Measurements from ENCODE around the gene CREBBP.

CREBBP gene

DNA sequence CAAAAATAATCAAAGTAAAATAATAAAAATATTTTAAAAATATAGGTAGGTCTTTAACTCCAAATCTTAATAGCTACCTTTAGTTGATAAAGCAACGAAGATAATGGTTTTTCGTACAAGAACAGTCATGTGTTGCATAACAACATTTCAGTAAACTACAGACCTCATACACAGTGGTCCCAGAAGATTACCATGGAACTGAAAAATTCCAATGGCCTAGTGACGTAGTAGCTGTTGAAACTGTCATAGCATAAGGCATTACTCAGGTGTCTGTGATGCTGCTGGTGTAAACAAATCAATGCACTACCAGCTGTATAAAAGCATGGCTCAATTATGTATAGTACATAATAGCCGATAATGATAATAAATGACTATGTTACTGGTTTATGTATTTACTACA is 43.9 kb downstream of the CREBBP start:
- no peak for DNase-seq
- in situ Hi-C loops (cut with HindIII; ENCODE audit: low pct_ligation_motif_present, low pct_unique_long_range_greater_than_20kb, low sequenced_read_pairs): no loop called here

DNA sequence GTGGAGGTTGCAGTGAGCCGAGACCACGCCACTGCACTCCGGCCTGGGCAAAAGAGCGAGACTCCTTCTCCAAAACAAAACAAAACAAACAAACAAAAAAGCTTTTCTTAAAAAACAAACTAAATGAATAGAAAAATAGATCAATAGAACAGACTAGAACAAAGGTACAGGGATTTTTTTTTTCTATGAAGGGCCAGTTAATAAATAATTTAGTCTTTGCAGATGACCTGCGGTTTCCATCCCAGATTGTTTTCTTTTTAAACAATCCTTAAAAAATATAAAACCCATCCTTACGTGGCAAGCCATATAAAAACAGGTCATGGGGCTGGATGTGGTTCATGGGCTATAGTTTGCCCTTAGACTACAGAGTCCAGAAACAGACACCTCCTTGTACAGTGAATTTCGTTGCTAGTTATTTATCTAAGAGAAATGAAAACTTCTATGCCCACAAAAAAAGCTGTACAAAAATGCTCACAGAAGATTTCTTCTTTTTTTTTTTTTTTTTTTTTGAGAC is 45.4 kb downstream of the CREBBP start:
- in situ Hi-C loops (cut with HindIII; ENCODE audit: low pct_ligation_motif_present, low pct_unique_long_range_greater_than_20kb, low sequenced_read_pairs): no loop called here
- no peak for DNase-seq

DNA sequence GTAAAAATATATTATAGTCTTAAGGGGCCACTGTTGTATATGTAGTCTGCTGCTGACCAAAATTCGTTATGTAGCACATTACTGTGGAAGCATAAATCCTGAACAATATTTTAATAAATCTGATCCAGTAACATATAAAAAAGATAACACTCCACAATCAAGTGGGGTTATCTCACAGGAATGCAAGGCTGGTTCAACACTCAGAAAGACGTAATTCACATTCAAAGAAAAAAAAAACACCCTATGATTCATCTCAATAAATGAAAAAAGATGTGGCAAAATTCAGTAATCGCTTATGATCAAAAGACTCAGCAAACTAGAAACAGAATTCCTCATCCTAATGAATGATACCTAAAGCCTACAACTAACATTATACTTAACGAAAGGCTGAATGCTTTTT is 47.8 kb downstream of the CREBBP start:
- in situ Hi-C loops (cut with HindIII; ENCODE audit: low pct_ligation_motif_present, low pct_unique_long_range_greater_than_20kb, low sequenced_read_pairs): no loop called here
- DNase-seq: no peak

DNA sequence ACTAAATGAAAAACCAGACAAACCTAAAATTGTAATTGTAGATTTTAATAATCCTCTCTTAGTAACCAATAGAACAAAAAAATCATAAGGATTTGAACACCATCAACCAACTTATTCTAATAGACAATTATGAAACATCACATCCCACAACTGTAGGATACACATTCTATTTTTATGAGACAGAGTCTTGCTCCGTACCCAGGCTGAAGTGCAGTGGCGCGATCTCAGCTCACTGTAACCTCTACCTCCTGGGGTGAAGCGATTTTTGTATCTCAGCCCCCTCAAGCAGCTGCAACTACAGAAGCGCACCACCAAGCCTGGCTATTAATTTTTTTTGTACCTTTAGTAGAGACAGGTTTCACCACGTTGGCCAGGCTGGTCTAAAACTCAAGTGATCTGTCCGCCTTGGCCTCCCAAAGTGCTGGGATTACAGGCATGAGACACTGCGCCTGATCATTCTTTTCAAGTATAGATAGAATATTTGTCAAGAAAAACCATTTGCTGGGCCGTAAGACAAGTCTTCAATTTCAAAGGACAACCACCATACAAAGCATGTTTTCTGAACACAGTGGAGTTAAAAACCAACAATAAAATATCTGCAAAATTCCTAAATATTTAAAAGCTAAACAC is 49.8 kb downstream of the CREBBP start:
- in situ Hi-C loops (cut with HindIII; ENCODE audit: low pct_ligation_motif_present, low pct_unique_long_range_greater_than_20kb, low sequenced_read_pairs): no loop called here
- no peak for DNase-seq

DNA sequence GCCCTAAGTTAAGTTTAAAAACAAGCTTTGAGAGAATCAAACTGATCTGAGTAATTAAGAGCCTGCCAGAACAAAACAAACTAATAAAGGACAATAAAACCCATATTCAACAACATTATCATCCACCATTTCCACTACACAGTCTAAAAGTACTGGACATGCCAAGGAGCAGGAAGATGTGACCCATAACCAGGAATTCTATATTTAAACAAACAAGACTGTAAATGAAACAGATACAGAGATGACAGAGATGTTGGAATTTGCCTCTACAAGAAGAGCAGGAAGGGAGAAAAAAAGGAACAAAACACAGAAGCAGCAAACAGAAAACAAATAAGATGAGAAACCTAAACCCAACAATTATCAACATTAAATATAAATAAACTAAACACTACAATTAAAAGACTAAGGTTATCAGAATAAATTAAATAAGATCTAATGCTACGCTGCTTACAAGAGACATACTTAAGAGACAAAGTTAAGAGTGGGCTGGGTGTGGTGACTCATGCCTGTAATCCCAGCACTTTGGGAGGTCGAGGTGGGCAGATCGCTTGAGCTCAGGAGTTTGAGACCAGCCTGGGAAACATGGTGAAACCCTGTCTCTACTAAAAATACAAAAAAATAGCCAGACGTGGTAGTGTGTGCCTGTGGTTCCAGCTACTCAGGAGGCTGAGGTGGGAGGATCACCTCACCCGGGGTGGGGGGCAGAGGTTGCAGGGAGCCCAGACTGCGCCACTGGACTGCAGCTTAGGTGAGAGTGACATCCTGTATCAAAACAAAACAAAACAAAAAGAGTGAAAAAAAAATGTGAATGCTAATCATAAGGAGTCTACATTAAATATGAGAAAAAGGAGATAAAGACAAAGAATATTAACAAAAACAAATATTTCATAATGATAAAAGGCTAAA is 50.6 kb downstream of the CREBBP start:
- no peak for DNase-seq
- in situ Hi-C loops (cut with HindIII; ENCODE audit: low pct_ligation_motif_present, low pct_unique_long_range_greater_than_20kb, low sequenced_read_pairs): no loop called here

DNA sequence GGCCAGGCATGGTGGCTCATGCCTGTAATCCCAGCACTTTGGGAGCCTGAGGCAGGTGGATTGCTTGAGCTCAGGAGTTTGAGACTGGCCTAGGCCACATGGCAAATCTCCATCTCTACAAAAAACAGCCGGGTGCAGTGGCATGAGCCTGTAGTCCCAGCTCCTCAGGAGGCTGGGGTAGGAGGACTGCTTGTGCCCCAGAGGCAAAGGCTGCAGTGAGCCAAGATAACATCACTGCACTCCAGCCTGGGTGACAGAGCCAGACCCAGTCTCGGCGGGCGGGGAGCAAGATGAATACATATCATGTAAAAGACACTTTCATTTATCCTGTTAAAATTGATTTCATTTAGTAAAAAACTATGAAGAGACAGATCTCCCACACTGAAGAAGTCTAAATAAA is 54.6 kb downstream of the CREBBP start:
- DNase-seq: no peak
- in situ Hi-C loops (cut with HindIII; ENCODE audit: low pct_ligation_motif_present, low pct_unique_long_range_greater_than_20kb, low sequenced_read_pairs): no loop called here

DNA sequence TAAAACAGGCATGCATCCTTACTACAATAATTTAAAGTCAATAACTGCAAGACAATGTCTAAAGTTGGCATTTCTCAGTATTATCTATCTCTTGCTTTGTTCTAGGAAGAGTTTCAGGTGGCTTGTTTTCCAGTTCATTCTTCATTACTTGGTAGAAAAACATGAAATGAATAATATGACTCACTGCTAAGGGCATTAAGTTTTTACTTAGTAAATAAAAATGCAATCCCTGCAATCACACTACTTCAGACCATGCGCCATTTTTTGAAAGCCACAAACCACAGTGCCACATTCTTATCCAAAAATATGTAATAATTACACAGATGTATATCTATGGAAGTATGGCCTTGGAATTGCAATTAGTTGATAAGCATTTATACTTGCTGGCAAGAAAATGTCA is 55.4 kb downstream of the CREBBP start:
- in situ Hi-C loops (cut with HindIII; ENCODE audit: low pct_ligation_motif_present, low pct_unique_long_range_greater_than_20kb, low sequenced_read_pairs): no loop called here
- no peak for DNase-seq

DNA sequence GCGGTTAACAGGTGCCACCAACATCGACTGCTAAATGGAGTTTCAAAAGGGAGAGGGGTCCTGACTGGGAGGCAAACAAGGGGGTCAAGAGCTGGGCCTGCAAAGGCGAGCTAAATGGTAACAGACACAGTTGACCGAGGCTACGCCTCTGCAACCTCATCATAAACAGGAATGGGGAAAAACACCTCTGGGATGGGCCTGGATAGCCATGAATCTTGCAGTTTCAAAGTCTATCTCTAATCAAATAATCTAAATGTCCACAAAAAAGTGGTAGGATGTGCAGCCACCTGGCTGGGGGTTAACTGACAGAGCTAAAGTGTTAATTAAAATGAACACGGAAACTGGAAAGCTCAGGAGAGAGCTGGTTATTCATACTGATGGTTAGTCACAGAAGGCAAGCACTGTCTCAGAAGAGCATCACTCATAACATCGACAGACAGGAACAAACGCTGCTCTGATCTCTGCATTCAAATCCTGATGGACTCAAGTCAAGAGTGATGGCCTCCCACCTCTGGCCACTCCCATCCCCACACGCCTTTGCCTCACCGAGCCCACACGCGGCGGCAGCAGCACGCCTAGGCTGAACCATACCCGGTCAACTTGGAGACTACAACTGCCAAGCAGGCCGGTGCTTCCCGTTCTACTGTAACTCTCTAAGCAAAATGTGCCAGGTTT is 56.3 kb downstream of the CREBBP start:
- no peak for DNase-seq
- in situ Hi-C loops (cut with HindIII; ENCODE audit: low pct_ligation_motif_present, low pct_unique_long_range_greater_than_20kb, low sequenced_read_pairs): no loop called here

DNA sequence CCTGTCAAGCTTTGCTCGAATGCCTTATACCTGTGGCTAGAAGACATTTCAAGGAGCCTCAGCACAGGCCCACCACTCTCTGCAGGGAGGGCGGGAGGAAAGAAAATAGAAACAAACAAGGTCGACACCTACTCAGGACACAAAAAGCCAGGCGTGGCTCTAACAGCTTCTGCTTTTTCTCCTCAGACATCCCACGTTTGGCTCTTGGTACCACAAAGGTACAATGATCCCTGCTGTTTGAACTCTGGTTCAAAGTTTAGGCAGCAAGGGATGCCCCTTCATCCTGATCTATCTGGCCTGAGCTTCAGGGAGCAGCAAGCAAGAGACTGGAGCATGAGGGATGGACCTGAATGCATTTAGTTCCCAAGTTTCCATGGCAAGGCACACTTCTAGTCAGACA is 57.1 kb downstream of the CREBBP start:
- in situ Hi-C loops (cut with HindIII; ENCODE audit: low pct_ligation_motif_present, low pct_unique_long_range_greater_than_20kb, low sequenced_read_pairs): no loop called here
- DNase-seq: no peak

DNA sequence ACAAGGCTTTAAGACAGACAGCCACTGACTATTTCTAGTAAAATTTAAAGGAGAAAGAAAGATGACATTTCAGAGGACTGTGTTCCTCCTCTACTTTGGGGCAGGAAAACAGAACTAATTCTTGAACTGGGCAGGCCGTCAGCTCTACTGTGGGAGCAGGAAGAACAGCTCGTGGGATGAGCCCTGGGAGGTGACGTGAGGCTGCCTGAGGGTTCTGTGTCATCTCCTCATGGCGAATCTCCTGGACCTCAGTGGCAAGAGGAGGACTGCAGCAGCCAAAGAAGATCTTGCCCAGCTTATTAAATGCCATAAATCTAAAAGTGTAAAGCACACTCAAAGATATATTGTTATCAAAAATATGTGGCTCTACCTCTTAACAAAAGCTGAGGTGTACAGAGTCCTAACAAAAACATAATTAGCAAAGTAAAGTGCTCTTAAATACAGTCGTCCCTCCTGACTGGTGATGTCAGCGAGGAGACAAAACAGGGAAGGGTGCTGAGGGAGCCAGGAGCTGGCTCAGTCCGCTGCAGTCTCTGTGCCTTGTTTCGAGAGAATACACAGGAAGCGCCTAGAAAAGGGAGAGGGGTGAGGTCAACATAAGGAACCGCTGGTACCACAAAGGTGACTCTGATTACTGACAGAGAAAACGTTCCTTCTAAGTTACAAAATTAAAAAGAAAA is 58.0 kb downstream of the CREBBP start:
- DNase-seq: no peak
- in situ Hi-C loops (cut with HindIII; ENCODE audit: low pct_ligation_motif_present, low pct_unique_long_range_greater_than_20kb, low sequenced_read_pairs): no loop called here

DNA sequence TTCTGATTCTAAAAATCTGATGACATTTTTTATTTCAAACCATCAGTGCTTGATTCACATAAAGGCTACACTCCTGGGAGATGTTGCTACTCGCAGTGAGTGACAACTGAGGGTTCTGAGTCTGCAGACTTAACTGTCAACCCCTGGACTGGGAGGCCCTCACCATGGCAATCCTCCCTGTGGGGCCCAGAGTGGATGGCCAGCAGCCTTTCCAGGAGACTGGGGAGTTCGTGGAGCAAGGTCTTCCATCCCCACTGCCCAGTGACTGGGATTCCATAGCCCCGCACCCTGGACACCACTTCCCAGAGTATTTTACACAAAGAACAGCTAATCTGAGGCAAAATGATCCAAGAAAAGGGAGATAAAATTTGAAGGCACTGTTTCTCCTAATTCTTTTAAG is 59.3 kb downstream of the CREBBP start:
- in situ Hi-C loops (cut with HindIII; ENCODE audit: low pct_ligation_motif_present, low pct_unique_long_range_greater_than_20kb, low sequenced_read_pairs): no loop called here
- DNase-seq: no peak

DNA sequence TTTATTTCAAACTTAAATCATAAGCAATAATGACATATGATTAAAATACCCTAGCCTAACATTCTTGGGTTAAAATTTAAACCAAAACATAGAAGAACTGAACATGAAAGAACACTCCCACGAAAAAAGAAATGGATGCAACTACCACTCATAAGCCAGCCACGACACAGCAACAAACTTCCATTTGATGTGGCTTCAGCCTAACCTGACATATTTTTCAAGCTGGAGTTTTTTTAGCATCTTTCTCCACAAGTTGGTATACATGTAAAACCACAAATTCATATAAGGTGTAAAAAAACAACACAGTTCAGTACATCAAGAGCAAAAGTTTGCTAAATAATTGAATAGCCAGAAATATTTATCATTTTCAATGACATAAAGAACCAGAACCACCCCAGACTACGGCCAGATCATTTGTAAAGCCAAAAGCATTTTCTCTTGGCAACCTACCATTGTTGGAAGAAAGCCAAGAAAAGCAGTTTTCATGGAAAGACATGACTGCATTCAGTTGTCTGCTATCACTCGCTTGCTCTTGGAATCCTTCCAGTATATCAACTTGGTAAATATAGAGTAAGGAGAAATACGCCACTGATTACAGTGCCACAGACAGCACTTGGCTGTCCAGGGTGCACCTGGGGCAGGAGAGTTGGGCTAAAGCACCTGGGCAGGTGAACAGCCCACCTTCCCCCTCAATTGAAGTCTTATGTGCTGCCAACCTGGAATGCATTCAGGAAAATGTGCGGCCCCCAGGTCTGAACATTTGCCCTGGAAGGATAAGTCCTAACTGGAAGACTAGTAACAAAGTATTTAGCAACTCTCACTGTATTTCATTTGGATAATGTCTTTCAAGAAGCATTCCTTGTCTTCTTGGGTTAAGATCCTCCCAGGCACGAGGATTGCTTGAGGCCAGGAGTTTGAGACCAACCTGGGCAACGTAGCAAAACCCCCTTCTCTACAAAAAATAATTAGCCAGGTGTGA is 60.5 kb downstream of the CREBBP start:
- DNase-seq: peak; percentile 90
- in situ Hi-C loops (cut with HindIII; ENCODE audit: low pct_ligation_motif_present, low pct_unique_long_range_greater_than_20kb, low sequenced_read_pairs): no loop called here

DNA sequence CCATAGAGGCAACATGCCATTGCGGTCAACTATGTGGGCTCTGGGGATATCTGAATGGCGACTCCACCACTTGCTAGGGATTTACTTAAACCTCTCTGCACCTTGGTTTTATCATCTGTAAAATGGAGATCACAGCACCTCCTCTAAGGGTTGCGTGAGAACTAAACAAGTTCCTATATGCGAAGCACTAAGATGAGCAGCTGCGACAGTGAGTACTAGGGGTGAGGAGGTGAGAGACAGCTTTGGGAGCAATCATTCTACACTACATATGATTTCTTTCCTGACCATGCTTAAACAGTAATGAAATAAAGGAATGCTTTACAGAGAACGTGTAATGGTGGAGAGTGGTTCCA is 61.4 kb downstream of the CREBBP start:
- in situ Hi-C loops (cut with HindIII; ENCODE audit: low pct_ligation_motif_present, low pct_unique_long_range_greater_than_20kb, low sequenced_read_pairs): no loop called here

DNA sequence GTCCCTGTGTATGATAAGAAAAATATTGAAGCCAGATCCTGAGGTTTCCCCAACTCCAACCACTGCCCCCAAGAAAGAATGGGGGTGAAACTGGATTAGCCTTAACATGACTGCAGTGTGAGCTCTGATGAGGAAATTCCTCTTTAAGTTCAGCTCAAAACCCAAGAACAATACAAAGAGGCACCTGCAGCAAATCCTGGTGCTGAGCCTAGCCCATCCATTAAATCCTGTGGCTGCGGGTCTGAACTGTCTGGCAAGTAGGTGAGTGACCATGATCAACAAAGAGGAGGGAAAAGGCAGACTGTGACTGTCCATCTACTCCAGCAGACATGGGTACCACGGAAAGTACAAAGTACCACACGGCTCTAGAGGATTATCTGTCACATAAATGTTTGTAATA is 64.2 kb downstream of the CREBBP start:
- DNase-seq: no peak
- in situ Hi-C loops (cut with HindIII; ENCODE audit: low pct_ligation_motif_present, low pct_unique_long_range_greater_than_20kb, low sequenced_read_pairs): no loop called here

More for the DNA sequence above, 61.4 kb downstream of the CREBBP start:
- no peak for DNase-seq

DNA sequence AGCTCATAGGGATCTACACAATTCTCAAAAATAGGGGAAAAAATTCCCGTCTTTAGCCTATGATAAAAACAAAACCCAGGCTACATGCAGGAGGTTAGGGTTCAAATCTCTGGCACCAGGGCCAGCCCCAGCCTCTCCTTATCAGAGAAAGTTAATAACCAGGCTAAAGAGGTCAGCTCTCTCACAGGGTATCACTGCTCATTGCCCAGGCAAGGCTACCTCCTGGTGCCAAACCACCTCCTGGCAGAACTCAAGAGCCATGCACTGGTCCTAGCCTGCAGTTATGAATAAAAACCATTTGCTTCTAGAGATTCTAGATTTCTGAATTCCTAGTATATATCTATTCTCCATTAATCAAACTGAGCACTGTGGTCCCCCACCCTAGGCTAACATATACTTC is 65.8 kb downstream of the CREBBP start:
- DNase-seq: no peak
- in situ Hi-C loops (cut with HindIII; ENCODE audit: low pct_ligation_motif_present, low pct_unique_long_range_greater_than_20kb, low sequenced_read_pairs): no loop called here

DNA sequence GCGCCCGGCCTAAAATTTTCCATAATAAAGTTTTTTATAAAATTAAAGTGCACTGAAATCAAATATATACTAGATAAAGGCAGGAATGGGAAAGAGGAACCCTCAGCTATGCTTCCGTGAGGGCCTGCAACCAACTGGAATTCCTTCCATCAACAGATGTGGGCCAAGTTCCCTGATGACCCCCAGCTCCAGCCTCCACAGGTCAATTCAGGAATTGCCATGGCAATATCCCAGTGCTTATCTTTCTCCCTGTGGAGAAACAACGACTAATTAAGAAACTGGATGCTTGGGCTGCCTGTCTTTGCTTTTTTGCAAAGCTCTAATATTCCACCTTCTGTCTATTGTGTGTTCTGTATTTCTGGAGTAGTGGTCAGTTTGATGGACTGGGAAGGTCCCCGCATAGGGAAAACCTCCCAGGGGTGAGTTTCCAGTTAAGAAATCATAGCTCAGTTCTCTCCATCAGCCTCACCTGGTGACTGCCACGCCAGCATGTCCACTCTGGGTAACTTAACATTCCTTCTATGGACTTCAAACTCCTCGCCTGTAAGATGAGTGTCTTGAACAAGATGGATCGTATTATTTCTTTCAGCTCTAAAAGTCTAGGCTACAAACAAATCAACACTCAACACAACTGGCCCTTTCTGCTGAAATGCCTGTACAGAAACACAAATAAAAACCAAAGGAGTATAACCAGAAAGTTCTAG is 67.9 kb downstream of the CREBBP start:
- in situ Hi-C loops (cut with HindIII; ENCODE audit: low pct_ligation_motif_present, low pct_unique_long_range_greater_than_20kb, low sequenced_read_pairs): no loop called here
- no peak for DNase-seq

DNA sequence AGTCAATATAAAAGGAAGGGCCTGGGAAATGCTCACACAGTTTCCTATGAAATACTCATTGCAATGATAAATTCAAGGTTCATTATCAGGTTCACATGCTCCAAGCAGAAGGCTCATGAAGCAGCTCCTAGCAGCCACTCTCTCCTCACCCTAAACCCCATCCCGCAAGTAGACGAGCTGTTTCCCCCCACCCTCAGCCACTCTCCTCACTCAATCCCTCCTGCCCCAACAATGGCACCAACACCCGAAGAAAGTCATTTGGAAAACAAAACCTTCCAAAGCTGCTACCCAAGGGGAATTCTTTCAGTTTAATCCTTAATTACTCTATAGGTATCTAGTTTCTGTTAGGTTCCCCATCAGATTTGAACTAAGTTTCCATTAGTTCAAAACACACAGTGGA is 69.7 kb downstream of the CREBBP start:
- in situ Hi-C loops (cut with HindIII; ENCODE audit: low pct_ligation_motif_present, low pct_unique_long_range_greater_than_20kb, low sequenced_read_pairs): no loop called here
- DNase-seq: no peak
